Endothelial cell of hepatic sinusoid (primary cell): ENCODE measurements around the gene MYZAP.

Source experiments
- in situ Hi-C: cut with HindIII; loops from 2 replicates; pipeline ENCODE4 v1.10.0; 2017; ENCODE audit warnings: low sequenced_read_pairs

MYZAP gene

GRCh38 chr15:57731530-57732103, 139.9 kb downstream of the MYZAP start:
- in situ Hi-C loops: no loop called here

- in situ Hi-C loops: no loop called here
Observed at GRCh38 chr15:57732526-57733331, 141.0 kb downstream of the MYZAP start.

DNA sequence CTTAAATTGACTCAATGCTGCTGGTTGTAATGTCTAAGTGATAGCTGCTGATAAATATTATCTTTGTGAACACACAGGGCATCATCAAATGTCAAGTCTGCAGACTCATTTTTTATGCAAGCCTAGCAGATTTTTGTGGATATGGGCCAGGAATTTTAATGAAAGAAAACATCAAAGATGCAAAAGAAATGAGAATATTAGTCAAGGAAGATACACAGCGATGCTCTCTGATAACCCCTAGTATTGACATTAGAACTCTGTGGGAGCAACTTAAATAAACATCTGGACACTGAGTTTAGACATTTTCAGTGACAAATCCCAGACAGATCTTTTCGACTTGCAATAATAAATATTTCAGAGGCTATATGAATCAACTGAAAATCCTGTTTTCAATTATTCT, 143.2 kb downstream of the MYZAP start:
- in situ Hi-C loops: no loop called here
